ENCODE results near the gene VPS13C.

VPS13C gene, protein sequence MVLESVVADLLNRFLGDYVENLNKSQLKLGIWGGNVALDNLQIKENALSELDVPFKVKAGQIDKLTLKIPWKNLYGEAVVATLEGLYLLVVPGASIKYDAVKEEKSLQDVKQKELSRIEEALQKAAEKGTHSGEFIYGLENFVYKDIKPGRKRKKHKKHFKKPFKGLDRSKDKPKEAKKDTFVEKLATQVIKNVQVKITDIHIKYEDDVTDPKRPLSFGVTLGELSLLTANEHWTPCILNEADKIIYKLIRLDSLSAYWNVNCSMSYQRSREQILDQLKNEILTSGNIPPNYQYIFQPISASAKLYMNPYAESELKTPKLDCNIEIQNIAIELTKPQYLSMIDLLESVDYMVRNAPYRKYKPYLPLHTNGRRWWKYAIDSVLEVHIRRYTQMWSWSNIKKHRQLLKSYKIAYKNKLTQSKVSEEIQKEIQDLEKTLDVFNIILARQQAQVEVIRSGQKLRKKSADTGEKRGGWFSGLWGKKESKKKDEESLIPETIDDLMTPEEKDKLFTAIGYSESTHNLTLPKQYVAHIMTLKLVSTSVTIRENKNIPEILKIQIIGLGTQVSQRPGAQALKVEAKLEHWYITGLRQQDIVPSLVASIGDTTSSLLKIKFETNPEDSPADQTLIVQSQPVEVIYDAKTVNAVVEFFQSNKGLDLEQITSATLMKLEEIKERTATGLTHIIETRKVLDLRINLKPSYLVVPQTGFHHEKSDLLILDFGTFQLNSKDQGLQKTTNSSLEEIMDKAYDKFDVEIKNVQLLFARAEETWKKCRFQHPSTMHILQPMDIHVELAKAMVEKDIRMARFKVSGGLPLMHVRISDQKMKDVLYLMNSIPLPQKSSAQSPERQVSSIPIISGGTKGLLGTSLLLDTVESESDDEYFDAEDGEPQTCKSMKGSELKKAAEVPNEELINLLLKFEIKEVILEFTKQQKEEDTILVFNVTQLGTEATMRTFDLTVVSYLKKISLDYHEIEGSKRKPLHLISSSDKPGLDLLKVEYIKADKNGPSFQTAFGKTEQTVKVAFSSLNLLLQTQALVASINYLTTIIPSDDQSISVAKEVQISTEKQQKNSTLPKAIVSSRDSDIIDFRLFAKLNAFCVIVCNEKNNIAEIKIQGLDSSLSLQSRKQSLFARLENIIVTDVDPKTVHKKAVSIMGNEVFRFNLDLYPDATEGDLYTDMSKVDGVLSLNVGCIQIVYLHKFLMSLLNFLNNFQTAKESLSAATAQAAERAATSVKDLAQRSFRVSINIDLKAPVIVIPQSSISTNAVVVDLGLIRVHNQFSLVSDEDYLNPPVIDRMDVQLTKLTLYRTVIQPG (N-terminal part only)

DNA sequence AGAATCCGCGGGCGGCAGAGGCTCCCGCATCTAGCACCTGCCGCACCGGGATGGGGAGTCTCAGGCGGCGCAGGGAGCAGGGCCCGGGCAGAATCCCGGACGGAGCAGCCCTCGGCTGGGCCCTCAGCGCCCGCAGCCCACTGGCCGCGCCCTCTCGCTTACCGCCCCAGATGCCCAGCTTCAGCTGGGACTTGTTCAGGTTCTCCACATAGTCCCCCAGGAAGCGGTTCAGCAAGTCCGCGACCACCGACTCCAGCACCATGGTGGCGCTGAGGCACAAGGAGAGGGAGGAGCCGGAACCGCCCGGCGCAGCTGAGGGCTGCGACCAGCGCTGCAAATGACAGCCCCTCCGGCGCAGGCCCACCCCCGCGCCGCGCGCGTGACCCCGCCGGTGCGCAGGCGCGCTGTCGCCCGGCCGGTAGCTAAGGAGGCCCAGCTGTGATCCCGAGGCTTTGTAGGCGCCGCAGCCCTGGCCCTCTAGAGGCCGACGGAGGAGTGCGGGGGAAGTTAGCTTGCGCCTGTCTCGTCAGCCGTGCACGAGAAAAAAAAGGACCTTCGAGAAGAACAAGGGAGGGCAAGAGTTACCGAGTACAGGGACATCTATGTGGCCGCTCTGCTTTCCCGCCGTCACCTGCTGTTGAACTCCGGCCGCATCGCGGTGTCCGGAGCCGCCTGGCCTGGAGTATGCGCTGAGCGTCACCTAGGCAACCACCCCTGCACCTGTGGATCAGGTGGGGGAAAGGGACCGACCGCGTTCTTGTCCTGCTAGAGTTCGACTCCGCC lies at the start of gene VPS13C:
VPS13C (minus strand) TSS at position 335 of the 783 bp plus-strand sequence; CDS start at position 262, 73 bp downstream.
- DNase-seq = peak; percentile 94

DNA sequence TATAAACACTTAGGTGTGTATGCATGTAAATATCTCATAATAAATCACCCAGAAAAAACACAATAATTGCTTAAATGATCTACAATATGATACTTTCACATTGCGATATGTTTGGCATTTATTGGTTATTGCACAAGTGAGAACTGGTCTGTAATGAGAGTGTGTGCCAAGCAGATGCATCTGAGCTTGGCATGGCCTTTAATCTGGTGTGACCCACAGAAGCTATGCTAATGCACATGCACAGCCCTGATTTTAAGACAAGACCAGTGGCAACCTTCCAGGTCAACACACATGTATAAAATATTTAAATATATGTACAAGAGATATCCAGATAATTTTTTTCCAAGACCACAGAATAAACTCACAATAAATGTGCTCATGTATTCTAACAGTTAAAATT lies 49.2 kb upstream of the VPS13C start:
- no peak for DNase-seq

DNA sequence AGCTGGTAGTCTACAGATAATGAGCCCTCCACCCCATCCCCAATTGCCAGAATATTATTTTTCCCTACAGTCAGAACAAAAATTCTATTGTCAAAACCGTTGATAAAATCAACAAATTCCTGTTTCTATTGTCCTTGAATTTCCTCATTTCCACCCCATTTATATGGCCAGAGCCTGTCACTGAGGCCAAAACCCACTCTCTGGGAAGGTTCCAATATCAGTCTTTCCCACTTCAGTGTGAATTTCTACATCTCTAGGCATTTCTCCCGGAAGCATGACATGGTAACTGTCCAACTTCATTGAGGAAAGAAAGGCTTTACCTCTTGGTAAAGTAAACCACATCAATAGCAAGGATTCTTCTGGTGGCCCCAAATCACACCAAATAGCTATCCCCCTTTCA lies 48.2 kb upstream of the VPS13C start:
- no peak for DNase-seq

DNA sequence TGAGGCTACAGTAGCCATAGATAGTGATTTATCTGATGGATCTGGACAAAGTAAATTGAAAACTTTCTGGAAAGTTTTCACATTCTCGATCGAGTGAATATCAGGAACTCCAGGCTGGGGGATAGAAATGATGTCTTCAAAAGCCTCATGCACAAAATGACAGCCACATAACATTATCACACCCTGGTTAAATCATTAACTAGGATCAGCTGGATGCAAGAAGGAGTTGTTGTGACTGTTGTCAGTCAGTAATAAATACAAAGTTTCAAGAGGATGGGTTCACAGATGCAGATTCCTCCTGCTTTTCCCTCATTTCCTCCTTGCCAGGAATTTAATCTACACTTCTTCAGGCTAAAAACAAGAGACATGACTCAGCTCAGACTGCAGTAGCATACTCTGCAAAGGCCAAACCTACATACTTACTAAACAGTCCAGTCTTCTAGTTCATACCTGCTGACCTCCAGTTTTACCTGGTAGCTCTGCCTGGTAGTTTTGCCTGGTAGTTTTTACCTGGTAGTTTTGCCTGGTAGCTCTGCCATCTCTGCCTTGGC lies 47.4 kb upstream of the VPS13C start:
- no peak for DNase-seq

DNA sequence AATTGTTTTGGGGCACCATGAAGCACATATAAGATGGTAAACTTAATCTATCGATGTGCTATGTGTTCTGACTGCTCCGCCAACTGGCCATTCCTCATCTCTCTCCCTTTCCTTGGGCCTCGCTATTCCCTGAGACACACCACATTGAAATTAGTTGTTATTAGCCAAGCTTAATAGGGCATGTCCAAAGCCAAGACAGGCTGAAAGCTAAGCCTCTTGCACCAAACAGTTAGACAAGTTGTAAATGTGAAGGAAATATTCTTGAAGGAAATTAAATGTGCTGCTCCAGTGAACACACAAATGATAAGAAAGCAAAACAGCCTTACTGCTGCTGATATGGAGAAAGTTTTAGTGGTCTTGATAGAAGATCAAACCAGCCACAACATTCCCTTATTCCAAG lies 45.8 kb upstream of the VPS13C start:
- no peak for DNase-seq

DNA sequence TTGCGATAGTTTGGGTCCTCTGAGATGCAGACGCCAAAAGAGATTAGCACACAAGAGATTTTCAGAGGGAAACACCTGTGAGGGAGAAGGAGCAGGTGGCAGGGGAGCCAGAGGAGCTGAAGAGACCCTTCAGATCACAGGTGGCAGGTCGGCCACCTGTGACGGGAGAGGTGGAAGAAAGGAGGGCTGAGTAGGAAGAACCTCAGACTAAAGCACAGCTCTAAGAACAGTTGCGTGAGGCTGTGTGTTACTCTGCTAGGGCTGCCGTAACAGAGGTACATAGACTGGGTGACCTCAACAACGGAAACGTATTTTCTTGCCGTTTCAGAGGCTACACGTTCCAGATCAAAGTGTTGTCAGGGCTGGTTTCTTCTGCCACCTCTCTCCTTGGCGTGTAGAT lies 45.0 kb upstream of the VPS13C start:
- no peak for DNase-seq

DNA sequence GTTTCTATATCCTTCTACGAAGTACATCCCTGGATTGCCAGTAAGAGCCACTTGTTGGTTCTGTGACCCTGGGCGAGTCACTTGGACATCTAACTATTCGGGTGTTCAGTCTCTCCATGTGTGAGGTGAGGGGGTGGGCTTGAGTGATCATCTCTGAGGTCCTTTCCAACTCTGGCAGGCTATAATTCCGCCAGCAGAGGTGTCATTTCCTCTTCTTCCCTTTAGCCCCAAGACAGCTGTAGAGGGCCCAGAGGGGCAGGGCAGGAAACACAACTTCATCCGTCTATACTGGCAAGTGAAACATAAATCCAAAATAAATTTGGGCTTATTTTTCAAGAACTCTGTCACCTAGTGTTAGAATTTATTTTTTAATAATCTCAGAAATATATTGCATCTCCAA lies 44.6 kb upstream of the VPS13C start:
- DNase-seq = no peak

DNA sequence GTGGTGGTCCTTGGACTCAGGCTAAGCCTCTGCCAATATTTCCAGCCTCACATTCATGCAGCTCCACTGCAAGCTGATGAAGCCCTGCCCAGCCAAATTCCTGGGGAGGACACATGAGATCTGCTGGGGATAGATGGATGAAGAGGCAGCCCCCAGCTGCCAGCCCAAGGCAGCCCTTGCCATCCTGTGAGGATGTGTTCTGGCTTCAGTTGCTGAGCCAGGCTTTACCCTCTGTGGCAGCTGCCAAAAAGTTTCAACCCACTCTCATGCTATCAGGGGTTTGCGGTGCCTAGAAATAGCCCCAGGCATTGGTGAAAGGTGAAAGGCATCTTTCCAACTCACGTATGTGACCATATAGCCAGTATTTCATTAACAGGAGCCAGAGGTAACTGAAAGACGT lies 44.2 kb upstream of the VPS13C start:
- DNase-seq = no peak

DNA sequence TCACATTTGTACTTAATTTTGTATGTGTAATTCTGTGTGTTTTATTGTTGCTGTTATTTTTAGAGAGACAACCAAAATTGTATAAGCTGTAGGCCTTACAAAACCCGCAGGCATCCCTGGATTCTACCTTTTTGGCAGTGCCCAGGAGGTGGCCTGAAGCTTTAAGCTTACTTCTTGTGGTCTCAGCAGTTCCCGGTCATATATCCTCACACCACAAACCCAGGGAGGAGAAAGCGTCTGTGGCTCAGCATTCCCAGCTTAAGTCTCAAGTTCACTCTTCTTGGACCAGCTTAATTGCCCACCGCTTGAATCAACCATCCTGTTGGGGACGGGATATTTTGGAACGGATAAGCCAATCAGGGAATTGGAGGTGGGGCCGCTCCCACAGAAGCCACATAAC lies 43.2 kb upstream of the VPS13C start:
- no peak for DNase-seq

DNA sequence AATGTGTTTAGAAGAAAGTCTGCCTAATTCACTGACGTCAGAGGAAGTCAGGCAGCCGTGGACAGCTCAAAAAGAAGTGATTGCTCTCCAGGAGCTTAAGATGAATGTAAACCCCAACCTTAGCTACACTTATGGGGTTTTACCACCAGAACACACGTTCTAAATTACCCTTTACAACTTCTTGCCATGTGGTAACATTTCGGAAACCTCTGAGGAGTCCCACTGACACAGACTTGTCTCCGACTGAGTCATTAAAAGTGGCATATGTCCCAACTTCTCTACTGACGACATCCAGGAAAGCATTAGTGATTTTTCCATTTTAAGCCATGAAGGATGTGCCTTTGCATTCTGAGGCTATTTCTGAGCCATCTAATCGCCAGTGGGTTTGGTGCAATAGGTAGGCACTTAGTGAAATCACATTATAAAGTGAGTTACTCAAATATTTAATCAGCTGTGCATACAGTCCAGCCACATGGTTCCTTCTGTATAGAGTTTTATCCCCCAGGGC lies 38.9 kb upstream of the VPS13C start:
- DNase-seq = peak; percentile 50

DNA sequence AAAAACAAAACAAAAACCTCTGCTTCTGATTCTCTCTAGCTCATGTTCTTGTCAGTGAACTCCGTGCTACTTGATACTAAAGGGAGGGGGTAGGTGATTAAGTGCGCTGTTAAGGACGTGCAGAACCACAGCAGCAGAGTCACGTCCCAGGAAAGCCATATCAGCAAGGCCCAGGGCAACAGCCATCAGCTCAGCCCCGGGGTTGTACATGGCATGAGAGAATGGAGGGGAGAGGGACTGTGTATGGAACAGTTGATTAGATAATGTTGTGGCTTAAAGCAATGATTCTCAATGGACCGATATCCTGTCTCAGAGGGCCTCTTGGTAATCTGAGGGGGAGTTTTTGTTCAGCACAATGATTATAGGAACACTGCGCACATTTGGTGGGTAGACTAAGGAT lies 34.1 kb upstream of the VPS13C start:
- DNase-seq = no peak

DNA sequence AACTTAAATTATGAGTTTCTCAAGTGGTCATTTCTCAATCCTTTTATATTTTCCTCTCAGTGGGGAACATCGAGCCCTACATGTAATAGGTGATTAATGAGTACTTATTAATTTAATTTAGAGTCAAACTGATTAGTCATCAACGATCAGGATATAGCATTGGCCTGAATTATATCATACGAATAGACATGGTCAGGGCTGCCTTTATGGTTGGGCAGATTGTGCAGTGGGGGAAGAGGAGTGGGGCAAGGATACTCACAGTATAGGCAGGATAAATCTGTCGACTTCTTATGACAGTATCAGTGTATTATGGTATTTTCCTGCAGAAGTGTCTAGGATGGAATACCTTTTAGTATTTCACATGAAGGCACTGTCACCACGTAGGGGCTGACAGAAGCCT lies 33.6 kb upstream of the VPS13C start:
- DNase-seq = no peak

DNA sequence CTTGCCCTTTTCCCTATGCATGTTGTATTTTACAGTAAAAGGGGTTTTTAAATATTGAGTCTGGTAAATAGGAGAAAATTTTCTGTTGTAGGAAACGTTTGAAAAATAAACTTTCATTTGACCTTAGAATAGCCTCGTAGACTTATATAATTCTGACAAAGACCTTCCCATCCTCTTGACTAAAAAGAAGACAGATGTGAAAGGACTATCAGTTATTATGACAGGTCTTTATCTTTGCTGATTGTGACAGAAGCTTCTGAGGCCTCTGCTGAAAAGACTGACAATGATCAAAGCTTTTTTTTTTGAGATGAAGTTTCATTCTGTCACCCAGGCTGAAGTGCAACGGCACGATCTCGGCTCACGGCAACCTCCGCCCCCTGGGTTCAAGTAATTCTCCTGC lies 30.7 kb upstream of the VPS13C start:
- no peak for DNase-seq

DNA sequence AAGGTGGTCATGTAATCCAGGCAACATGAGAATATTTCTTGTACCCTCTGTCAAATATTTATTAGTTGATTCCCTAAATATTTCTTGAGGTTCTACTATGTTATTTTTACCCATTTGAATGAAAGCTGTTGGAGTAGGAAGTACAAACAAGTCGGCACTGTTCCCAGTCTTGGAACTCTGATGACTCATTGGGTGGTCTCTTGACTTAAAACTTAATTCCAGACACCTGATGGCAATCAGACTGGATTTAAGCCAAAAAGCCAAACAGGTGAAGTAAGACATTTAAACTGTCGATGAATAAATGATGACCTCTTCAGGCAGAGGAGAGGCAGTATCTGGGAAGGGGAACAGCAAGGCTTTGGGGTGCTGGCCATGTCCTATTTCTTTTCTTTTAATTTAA lies 29.4 kb upstream of the VPS13C start:
- no peak for DNase-seq

DNA sequence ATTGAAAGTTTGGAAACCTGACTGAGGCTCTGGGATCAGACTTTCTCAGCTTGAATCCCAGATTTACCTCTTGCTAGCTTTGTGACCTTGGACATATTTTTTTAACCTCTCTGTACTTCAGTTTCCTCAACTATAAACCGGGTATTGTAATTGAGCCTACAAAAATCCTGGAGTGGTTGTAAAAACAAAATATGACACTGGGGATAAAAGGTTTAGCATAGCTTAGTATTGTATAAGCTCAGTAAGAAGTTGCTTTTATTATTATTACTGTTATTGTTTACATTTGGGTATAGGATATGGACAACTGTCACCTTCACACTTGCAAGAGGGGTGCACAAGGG lies 28.1 kb upstream of the VPS13C start:
- no peak for DNase-seq

DNA sequence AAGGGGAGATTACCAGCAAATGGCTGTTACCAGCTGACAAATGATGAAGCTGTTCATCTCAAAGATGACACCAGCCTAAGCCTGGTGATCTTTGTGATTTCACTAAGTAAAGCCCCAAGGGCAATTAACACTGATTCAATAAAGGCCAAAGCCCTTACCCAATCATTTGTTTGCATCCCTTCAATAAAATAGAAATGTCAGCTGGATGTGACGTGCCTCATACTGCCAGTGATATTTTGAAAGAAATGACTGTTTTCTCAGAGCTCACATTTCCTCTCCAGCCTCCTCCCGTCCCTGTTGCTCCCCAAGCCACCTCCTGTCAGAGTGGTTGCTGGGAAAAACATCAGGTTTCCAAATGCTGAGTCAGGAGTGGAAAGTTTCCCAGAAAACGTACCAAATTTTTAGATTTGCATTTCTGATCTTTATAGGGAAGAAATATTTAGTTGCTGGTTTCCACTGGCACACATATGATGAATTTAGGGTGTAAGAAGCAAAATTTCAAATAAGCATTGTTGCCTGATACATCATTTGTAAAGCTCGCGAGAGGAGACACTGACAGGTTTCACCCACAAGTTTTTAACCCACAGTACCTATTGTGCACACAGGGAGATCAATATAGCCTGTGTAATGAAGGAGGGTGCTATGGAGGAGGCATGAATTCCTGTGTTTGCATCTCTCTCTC lies 27.6 kb upstream of the VPS13C start:
- DNase-seq = no peak

DNA sequence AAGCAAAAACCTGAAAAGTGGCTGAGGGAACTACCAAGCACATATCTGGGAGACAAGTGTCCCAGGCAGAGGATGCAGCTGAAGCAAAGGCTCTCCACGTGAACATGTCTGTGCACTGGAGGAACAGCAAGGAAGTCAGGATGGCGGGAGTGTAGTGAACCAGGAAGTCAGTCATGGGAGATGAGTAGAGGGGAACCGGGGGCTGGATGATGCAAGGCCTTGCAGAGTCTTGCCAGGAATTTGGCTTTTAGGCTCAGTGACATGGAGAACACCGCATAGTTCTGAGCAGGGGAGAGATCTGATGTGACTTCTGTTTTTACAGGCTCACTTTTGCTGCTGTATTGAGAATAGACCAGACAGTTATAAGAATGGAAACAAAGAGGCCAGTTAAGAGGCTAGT lies 25.5 kb upstream of the VPS13C start:
- no peak for DNase-seq

DNA sequence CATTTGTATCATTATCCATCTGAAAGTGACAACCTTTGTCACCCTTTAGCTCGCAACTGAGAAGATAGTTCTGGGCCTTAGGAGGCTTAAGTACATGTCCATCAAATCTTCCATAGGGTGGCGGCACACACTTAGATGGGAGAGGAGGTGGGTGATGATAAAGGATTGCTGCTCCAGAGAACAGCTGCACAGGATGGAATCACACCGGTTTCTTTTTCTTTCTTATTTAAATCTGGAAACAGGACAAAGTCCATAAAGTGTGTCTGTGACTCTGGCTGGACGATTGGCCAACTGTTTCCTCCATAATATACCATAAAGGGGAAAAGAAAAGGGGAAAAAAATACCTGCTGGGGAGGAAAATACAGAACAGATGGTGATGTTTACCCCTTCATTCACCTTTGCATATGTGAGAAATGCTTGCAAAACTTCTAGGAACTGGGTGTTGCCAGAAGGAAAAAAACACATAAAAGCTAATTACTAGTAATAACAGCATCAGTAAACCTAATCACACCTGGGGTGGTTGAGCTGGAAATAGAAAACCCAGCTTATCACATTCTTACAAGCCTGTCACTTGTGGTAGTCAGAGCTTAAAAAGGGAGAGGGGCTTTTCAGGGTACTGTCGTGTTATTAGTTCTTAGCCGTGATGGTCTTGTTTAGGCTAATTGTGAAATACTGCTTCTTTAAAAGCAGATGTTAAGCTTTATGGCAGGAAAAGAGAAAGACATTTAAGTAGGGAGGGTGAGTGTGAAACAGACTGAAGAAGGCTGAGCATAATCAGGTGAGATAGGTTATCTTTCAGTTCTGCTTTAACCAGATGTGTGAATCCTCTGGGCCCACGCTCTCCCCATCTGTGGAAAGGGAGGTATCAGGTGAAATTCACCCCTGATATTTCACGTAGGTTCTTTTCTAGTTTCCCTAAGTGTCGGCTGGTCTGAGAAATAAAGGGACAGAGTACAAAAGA lies 23.2 kb upstream of the VPS13C start:
- no peak for DNase-seq

DNA sequence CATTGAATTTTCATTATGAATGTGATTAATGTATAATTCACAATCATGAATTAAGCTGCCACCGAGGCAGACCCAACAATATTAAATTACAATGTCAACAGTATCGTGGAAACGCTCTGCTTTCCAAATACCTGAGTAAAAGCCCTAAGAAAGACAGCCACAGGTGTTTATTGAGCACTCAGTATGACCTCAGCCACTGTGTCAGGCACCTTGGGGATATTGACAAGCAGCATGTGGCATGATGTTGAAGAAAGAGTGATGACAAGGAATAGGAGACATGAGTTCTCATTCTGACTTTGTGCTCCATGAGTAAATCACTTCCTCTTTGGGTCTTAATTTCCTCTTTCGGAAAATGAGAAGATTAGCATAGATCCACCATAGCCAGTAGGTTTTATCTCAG lies 19.3 kb upstream of the VPS13C start:
- DNase-seq = no peak

DNA sequence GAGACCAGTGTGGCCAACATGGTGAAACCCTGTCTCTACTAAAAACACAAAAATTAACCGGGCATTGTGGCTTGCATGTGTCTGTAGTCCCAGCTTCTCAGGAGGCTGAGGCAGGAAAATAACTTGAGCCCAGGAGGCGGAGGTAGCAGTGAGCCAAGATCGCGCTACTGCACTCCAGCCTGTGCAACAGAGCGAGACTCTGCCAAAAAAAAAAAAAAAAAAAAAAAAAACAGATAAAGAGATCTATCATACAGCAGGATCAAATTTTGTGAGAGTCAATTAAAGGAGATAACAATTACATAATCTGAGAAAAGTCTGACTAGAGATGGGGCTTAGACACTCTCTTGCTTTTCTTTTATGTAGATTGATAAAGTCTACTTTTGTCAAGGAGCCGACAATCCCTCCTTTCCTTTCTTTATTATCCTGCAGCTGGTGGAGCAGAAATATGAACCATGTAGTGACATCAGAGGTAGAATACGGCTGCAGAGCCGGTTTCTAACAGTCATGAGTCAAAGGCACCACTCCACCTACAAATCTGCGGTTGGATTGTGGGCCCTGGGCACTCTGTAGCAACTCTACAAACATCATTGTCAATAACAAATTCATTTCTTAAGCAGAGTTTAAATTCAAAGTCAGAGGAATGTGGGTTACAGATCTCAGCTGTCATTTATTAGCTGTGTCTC lies 15.5 kb upstream of the VPS13C start:
- no peak for DNase-seq
